ENCODE results near the gene JAG2.

JAG2 gene

DNA sequence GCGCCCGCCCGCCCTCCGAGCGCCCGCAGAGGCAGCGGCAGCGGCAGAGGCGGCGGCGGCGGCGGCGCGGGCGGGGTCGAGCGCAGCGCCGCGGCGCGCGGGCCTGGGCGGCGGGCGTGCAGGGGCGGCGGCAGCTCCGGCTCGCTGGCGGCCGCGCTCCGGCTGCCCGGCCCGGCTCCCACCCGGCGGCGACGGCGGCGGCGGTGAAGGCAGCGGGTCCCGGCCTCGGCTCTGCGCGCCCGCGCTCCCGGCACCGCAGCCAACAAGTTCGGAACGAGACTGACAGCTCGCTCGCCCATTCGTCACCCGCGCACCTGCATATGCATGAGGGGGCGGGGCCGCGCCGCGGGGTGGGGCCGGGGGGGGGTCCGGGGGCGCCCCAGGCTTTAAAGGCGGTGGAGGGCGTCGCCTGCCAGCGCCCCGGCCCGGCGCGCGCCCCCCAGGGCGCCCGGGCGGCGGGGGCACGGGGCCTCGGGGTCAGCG is at the start of gene JAG2:
Gene JAG2, minus strand, starts transcription at position 281 of the 483 bp plus-strand sequence. CDS start 356 bp downstream, outside the sequence.
- DNase-seq (ENCODE audit: low spot score), result no peak

DNA sequence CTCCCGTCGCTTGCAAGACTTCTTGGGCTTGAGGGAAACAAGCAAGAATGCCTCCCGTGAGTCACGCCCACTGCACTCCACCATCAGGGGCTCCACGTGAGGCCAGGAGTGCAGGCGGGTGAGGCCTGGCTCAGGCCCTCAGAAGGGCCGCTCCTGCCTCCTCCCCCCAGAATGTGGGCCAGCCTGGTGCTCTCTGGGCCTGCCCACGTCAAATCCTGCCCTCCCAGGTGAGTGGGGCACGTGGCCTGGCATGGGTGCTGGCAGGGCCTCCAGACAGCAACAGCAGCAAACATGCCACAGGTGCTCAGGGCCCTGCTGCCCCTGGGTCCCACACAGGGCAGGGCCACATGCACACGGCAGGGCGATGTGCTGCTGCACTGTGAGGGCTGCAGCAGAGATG is 49.2 kb upstream of the JAG2 start:
- DNase-seq (ENCODE audit: low spot score), result no peak

DNA sequence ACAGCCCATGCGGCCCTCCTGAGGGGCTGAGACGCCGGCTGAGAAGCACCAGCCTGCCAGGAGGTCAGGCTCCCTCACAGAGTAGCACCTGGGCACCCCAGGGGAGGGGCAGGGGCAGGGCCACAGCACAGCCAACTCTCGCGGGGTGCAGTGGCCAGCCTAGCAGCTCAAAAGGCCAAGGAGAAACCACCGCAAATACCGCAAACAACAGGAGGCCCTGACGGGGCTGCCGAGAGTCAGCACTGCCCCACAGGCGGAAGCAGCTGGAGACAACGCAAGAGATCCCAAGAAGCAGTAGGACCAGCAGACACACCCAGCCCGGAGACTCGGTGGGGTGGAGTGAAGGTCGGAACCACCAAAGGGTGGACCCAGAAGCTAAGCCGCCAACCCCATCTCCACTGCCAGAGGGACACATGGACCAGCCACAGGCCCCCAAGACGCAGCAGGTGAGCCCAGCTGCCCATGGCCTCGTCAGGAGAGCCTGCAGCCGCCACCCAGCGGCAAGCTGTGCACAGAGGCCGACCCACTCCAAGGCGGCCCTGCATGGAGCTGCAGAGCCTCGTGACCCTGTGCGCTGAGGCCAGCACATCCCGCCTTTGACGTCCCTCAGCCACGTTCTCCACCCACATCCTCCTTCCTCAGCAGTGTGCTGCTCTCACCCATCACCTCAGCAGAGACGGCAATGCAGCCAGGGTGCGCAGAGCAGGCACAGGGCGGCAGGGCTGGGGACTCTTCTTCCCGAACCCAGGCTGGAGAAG is 48.1 kb upstream of the JAG2 start:
- DNase-seq (ENCODE audit: low spot score), result no peak

DNA sequence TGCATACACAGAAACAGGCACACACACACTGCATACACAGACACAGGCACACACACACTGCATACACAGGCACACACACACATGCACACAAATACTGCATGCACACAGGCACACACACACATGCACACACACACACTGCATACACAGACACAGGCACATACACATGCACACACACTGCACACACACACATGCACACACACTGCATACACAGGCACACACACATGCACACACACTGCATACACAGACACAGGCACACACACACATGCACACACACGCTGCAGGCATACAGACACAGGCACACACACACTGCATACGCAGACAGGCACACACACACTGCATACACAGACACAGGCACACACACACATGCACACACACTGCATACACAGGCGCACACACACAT is 47.0 kb upstream of the JAG2 start:
- DNase-seq (ENCODE audit: low spot score), result no peak

DNA sequence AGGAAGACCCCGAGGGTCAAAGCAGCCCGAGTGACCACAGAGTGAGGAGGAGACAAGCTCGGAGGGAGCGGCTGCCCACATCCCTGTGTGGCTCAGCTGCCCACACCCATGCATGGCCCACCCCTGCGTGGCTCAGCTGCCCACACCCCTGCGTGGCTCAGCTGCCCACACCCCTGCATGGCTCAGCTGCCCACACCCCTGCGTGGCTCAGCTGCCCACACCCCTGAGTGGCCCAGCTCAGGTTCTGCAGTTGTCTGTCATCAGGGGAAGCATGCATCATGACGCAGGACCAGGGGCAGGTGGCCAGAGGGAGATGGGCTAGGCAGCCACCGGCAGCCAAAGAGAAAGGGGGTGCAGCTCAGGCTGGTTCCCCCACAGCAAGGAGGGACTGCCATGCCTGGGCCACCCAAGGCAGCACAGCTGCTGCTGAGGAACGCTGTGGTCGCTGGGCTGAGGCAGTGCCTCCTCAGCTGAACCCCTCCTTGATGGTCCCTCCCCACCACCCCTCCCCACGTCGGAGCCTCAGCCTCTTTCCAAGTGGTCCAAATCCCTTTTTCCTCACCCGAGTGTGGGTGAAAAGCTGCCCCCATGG is 45.8 kb upstream of the JAG2 start:
- DNase-seq (ENCODE audit: low spot score), result no peak

DNA sequence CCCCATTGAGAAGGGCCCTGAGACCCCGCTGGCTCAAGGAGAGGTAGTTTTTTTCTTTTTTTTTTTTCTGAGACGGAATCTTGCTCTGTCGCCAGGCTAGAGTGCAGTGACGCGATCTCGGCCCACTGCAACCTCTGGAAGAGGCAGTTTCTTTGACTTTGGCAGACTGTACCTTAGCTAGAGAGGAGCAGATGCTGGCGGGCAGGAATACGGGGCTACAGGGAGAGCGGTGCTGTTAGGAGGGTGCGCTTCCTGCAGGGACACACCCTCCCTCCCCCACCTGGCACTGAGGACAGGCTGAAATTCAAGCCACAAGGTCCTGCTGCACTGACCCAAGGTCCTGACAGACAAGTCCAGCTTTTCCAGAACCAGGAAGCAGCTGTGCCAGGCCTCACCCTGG is 44.8 kb upstream of the JAG2 start:
- DNase-seq (ENCODE audit: low spot score), result no peak

DNA sequence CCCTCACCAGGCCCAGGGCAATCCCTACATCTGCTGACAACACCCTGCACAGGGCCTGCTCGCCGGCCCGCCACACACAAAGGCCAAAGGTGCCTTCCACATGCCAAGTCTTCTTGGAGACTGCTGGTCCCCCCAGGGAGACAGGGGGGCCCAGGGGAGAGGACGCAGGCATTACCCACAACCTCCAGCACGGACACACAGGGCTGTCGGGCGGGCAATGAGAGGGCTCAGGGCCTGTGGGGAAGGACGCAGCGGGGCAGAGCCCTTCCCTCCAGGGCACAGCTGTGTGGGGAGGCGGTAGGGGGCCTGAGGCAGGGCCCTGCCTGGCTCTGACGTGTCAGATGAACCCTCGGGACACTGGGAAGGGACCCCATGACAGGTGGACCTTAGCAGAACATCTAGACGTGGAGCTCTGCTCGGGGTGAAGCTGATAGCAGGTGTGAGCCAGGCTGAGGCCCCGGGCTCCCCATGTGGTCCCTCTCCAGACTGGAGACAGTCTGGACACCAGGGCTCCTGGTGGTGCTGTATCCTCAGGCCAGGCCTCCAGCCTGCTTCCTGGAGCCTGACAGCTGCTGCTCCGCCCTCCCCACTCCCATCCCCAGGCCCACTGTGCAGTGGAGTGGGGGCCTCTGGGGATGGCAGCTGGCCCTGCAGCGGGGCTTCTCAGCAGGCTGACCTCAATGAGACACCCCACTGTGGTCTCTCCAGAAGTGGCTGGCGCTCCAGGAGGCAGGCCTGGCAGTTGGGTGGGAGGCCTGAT is 44.1 kb upstream of the JAG2 start:
- DNase-seq (ENCODE audit: low spot score), result no peak

DNA sequence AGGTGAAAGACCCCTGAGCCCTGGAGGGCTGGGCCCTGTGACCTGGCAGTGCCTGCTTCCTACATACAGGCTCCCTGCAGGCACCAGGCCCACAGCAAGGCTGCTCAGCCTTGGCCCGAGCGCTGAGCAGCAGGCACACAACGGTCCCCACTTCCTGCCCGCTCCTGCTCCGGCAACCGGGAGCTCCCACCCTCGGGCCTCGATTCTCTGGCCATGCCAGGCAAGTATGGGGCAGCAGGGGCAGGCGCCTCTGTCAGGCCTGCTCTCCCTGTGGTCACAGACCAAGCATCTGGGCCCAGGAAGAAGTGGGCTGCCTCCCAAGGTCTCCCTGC is 43.1 kb upstream of the JAG2 start:
- DNase-seq (ENCODE audit: low spot score), result no peak

DNA sequence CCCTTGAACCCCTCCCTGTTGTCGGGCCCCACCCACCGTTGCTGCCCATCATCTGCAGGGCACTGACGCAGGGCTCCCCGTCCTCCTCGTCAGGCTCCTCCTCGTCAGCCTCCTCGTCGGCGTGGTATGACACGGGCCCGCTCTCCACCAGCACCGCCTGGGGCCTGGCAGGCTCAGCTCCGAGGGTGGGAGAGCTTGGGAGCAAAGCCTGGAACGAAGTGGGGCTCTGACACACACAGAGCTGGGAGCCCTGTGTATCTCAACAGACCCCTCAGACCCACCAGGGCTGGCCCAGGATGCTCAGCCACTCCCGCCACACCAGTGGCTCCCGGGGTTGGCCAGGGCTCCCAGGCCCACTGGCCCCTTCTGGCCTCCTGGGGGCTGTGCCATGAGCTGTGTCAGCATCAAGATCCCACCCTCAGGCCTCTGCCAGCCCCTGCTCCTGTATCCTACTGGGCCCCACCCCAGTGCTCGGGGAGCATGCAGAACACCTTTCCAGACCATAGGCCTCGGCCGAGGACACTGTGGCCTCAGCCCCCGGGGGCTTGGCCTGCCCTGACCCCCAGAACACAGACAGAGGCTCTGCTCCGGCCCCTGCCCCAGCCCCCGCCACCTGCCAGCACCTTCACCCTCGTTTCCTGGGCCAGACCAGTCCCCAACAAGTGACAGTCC is 42.6 kb upstream of the JAG2 start:
- no peak for DNase-seq (ENCODE audit: low spot score)

DNA sequence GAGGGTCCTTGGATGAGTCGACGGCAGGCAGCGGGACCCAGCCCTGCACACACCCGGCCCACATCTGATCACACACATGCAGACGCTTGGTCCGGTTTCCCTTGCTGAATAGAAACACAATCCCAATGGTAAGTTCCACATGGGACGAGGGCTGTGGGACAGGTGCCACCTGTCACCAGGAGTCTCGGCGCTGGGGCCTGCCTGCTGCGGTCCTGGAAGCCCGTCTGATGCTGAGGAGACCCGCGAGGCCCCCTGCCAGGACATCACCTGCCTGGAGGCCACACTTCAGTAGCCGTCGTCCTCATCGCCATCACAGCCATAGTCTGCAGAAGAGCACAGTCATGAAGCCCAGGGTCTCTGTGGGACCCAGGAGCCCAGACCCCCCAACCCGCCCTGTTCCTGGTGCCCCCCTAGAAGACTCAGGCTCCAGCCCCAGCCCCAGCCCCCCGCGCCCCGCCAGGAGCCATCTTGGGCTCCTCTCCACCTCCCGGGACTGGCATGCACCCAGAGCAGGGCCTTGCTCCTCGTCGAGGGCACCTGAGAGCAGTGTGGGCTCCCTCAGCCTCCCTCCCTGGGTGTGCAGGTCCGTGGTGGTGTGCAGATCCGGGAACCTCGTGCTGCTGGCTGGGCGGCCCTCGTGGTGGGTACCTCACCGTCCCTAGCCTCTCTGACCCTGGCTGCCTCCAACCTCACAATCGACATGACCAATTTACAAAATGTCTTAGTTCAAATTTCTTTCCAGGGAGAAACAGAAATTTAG is 41.9 kb upstream of the JAG2 start:
- no peak for DNase-seq (ENCODE audit: low spot score)

DNA sequence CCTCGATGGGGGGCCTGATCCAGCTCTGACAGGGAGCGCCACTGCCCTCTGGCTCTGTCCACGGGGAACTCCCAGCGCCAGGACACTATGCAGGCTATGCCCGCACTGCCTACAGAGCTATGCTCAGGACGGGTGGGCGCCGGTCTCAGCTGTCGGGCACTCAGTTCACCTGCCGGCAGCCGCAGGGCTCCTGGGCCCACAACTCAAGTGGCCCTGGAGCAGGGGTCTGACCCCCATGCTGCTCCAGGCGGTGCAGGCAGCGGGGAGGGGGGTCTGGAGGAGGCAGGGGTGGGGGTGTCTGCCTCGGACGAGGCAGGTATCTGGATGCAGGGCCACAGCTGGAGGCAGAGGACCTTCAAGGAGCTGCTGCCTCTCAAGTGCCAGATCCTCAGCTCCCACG is 41.1 kb upstream of the JAG2 start:
- no peak for DNase-seq (ENCODE audit: low spot score)

DNA sequence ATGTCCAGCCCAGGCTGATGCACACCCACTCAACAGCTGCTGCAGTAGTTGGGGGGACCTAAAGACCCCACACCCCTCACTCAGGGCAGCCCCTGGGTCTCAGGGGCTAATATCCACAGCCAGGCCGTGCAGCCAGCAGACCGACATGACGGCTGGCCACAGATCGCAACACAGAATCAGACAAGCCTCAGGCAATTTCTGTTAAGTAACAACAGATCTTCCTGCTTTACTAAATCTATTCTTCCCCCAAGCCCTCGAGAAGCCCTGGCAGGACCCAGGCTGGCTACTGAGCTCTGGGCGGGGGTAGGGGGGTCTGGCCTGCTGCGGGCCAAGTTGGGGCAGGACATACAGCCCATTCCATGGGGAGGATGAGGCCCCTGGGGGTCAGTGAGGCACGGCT is 40.5 kb upstream of the JAG2 start:
- DNase-seq (ENCODE audit: low spot score), result no peak

DNA sequence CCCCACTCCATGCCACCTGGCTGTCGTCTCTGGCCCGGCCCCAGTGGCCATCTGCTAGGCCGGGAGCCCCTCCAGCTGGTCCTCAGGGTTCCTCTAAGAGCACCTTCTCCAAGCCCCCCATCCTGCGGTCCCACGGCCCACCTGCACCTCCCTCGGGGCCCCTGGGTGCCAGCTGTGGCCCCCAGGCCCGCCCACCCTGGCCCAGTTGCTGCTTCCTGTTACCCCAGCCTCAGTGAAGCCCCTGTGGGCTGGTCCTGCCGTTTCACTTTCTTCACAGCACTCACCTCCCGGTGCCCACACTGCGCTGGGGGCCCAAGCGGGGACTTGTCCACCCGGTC is 40.1 kb upstream of the JAG2 start:
- no peak for DNase-seq (ENCODE audit: low spot score)

DNA sequence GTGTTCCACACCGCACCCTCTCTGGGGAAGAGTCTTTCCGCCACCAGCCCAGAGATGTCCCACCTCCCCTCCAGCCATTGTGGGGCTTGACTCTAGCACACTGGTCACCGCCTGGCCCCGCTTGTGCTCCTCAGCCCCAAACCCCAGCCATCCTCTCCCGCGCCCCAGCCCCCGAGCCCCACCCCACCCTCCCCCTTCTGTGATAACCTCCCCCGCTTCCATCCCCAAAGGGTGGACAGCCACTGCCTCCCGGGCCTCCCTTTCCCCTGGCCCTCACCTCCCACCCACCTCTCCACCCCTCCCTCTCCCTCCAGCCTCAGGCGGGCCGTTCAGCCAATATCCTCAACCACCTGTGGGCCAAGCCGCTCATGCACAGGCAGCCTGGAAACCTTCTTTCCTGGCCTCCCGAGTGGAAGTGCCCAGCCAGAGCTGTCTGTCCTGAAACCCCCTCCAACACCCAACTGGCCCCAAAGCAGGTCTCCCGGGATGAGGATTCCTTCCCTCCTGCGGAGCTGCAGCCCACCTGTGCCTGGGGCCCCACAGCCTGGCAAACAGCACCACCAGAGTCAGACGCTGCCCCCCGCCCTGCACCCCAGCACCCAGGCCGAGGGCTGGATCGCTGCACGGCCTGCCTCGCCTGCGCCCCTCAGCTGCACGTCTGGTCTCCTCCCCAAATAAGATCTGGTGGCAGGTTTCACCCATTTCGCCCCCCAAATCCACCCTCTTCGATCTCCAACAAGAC is 39.6 kb upstream of the JAG2 start:
- DNase-seq (ENCODE audit: low spot score), result no peak

DNA sequence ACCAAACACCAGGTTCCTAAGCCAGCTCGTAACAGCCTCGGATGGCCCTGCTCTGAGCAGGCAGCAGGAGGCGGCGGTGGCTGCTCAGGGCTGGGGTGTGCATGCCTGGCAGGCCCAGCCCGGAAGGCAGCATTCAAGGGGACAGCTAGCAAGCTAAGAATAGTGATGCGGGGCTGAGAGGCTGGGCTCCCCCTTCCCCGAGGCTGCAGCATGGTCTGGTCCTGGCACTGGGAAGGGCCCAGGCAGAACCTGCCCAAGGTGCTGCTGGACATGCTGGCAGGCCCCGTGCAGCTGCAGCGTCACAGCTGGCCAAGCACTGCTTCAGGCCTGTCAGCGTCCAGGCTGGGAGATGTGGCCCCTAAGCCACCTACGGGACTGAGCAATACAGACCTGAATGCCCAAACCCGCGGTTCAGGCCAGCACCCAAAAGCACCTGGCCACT is 38.9 kb upstream of the JAG2 start:
- no peak for DNase-seq (ENCODE audit: low spot score)

DNA sequence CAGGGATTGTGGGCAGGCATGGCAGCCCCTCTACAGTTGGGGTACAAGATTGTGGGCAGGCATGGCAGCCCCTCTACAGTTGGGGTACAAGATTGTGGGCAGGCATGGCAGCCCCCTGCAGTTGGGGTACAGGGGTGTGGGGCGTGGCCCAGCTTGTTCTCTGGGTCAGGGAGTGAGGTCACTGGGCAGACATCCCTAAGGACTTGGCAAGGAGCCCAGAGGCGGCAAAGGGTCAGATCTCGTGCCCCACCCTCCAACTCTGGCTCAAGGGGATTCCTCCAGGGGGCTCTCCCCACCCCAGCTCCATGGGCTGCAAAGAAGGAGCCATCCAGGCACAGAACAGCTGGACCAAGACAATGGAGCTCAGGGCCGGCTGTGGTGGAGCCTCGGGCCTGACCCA is 38.3 kb upstream of the JAG2 start:
- no peak for DNase-seq (ENCODE audit: low spot score)

DNA sequence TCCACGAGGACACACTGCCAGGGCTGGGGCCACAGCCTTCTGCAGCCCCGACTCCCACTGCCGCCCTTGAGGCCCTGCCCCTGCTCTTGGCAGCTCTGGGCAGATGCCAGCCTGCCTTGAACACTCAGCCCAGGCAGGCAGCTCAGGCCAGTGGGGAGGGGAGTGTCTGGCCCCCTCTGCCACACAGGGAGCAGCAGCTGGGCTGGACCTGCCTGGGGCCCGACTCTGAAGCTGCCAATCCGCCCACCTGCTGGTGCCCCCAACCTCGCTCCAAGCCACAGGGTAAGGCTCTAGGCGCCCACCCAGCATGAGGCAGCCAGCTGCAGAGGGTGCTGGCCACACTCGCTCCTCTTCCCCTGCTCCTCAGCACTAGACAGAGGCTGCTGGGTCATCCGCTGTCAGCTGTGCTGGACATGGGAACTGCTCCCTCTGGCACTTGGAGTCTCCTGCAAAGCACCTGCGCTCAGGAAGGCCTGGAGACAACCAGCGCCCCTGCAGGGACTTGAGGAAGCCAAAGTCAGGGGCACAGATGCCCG is 37.2 kb upstream of the JAG2 start:
- no peak for DNase-seq (ENCODE audit: low spot score)

DNA sequence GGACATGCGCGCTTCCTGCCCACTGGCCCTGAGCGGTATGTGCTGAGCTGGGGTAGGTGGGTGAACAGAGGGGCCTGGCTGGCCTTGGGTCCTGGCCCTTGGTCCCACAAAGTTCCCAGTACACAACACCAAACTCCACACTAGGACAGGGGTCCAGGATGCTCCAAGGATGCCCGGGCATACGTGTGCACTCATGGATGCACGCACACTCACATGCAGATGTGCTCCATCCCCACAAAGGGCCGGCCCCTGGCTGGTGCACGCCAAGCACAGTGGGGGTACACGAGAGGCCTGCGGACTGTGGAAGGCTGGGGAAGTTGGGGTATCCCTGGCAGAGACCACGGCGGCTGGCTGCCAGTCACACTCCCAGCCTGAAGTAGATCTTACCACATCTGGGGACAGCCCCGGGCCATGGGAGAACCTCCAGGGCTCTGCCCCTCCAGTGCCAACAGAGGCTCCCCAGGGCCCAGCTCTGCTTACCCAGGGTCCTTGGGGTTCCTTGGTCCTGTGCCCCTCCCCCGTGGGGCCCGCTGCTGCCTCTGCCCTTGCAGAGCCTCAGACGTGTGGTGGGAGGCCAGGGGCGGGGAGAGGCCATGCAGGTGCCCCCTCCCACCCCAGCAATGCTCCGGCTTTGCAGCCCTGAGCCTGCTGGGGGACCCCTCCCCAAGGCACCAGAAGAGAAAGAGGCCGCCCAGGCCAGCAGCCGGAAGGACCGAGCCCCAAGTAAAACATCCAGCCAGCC is 36.5 kb upstream of the JAG2 start:
- no peak for DNase-seq (ENCODE audit: low spot score)

DNA sequence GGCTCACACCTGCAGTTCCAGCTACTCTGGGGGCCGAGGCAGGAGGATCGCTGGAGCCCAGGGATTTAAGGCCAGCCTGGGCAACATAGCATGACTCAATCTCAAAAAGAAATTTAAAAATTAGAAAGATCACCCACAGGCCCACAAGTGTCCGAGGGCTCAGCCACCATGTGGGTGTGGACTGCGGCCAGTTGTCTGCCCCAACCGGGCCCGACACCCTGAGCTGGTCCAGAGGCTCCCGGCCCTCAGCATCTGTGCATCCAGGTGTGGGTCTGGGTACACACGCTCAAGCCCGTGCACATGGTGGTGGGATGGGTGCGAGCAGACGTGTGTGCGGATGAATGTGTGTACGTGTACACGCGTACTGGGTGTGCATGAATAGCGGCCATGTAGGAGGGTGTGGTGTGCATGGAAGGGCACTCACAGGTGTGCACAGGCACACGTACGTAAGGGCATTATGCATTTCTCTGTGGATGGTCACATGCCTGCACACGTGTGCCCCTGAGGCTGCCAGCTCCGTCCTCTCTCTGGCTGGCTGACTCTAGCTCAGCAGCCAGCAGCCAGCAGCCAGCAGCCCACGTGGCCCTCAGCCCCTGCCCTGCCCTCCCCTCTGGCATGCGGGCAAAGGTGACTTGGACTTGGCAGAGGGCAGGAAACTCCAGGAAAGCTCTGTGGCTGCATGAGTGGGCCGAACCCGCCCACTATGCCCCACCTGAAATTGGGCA is 35.8 kb upstream of the JAG2 start:
- no peak for DNase-seq (ENCODE audit: low spot score)

DNA sequence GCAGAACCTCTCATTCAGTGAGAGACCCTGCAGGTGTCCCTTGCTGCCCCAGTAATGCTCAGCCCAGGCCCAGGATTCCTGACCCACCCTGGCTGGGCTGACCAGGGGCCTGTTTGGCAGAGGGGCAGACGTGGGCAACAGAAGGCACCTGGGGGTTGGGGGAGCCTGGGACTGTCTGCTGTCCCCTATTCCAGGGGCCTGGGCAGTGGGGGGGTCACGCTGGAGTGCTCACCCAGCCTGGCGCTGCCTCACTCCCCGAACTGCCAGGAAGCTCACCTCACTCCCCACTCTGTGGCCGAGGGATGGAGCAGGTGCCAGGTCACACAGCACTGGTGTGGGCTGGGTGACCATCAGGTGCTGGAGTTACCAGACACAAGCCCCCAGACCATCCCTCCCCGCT is 35.1 kb upstream of the JAG2 start:
- no peak for DNase-seq (ENCODE audit: low spot score)

Measured in COLO829 (cell line).